A673 (cell line): Measurements from ENCODE around the gene IL23R. TPM values are rescaled to one million over a fixed set of nuclear protein-coding genes. Genes with fewer than 3 reads are reported as not detected.

Source experiments
- BruUV-seq: library from RNA; stranded (reverse); fragments of 400-500 nt; replicated peaks from 2 replicates; lab custom pipeline; 2021; lab: Mats Ljungman, UMichigan
- CTCF ChIA-PET: fragments of 300-600 bp; sonication (Branson Sonifier 250); formaldehyde crosslinking; loops from one replicate; lab custom pipeline; 2022; ENCODE audit warnings: antibody characterized with exemption; lab: Charles Lee
- POLR2A ChIA-PET: fragments of 300-600 bp; sonication (Branson Sonifier 250); formaldehyde crosslinking; loops from one replicate; lab custom pipeline; 2022; ENCODE audit warnings: antibody characterized with exemption; ENCODE audit not compliant: low non-redundant PET; lab: Charles Lee
- DNase-seq: peaks from one replicate; pipeline ENCODE4 v3.0.0-alpha.2; 2015; ENCODE audit warnings: low spot score
- H3K27ac ChIP-seq: fragments of 200-600 bp; sonication (generic); 2 replicates; pipeline ENCODE4 v1.5.1; 2016; ENCODE audit warnings: mixed run types, low read depth, mild to moderate bottlenecking, mixed read lengths, antibody characterized with exemption, low read length; ENCODE audit not compliant: poor library complexity, severe bottlenecking
- H3K27me3 ChIP-seq: fragments of 200-600 bp; sonication (generic); replicated peaks from 2 replicates; pipeline ENCODE4 v1.6.1; 2017; ENCODE audit warnings: mixed run types, low read depth, mild to moderate bottlenecking, mixed read lengths, antibody characterized with exemption, low read length; ENCODE audit not compliant: insufficient read depth, poor library complexity
- H3K36me3 ChIP-seq: fragments of 200-600 bp; sonication (generic); 2 replicates; pipeline ENCODE4 v1.6.1; 2016; ENCODE audit warnings: mixed run types, mild to moderate bottlenecking, mixed read lengths, antibody characterized with exemption, low read length; ENCODE audit not compliant: insufficient read depth, poor library complexity, severe bottlenecking
- H3K4me1 ChIP-seq: fragments of 200-600 bp; sonication (generic); 2 replicates; pipeline ENCODE4 v1.6.1; 2017; ENCODE audit warnings: mixed run types, mild to moderate bottlenecking, mixed read lengths, antibody characterized with exemption, low read length; ENCODE audit not compliant: insufficient read depth, poor library complexity, severe bottlenecking
- H3K4me3 ChIP-seq: fragments of 200-600 bp; sonication (generic); 2 replicates; pipeline ENCODE4 v1.5.1; 2016; ENCODE audit warnings: low read depth, mixed run types, mild to moderate bottlenecking, mixed read lengths, low read length; ENCODE audit not compliant: poor library complexity, severe bottlenecking
- H3K9me3 ChIP-seq: fragments of 200-600 bp; sonication (generic); 2 replicates; pipeline ENCODE4 v1.6.1; 2016; ENCODE audit warnings: mixed run types, low read depth, mild to moderate bottlenecking, mixed read lengths, antibody characterized with exemption, low read length; ENCODE audit not compliant: poor library complexity, severe bottlenecking
- CTCF ChIP-seq: fragments of 300-800, 200-600 bp; sonication (generic); conservative IDR thresholded peaks from 2 replicates; pipeline ENCODE4 v1.5.1; 2017; ENCODE audit warnings: low read depth, mild to moderate bottlenecking, antibody characterized with exemption, low read length, moderate library complexity, mixed read lengths
- EZH2 ChIP-seq: fragments of 200-600 bp; sonication (generic); IDR thresholded peaks from 2 replicates; pipeline ENCODE4 v1.6.1; 2017; ENCODE audit warnings: borderline replicate concordance, low read depth, mild to moderate bottlenecking, mixed read lengths, antibody characterized with exemption, low read length; ENCODE audit not compliant: poor library complexity, severe bottlenecking
- intact Hi-C: fragments of 100-400 bp; cut with micrococcal nuclease; formaldehyde crosslinking; loops from one replicate; pipeline ENCODE4 v1.10.0; 2022; ENCODE audit not compliant: unreplicated experiment
- total RNA-seq: library from RNA; stranded (reverse); gene quantifications from 2 replicates; pipeline ENCODE4 v1.2.3, GENCODE V29; 2021

IL23R gene
- total RNA-seq, 1 experiment from 2014 or later = not detected

- no peaks in the 10 kb centered on the region for H3K9me3 ChIP-seq
- no peaks in the 10 kb centered on the region for H3K27me3 ChIP-seq
- H3K36me3 ChIP-seq = no peaks in the 10 kb centered on the region
- no TSS peak for BruUV-seq
- POLR2A ChIA-PET = no interaction called here
- H3K4me1 ChIP-seq = no peaks in the 10 kb centered on the region
- intact Hi-C loops = no loop called here
- no peak overlapping the region for H3K27ac ChIP-seq
- no peak for TF ChIP-seq CTCF
- no peak for TF ChIP-seq EZH2
- CTCF ChIA-PET = interaction anchor here (0.6 kb wide), 1 partner anchor 293 kb away, joined by 3 read pairs; no protein-coding TSS in a partner anchor
- H3K4me3 ChIP-seq = no peak overlapping the region
- no peak for DNase-seq
These were observed 43.3 kb downstream of the IL23R start for GRCh38 chr1:67209521-67209920.

GRCh38 chr1:67211589-67212563 lies 45.6 kb downstream of the IL23R start:
- POLR2A ChIA-PET = no interaction called here
- no peaks in the 10 kb centered on the region for H3K36me3 ChIP-seq
- H3K4me1 ChIP-seq = no peaks in the 10 kb centered on the region
- H3K27me3 ChIP-seq = no peaks in the 10 kb centered on the region
- intact Hi-C loops = loop anchor here (5.0 kb wide), 3 partner anchors 215 to 445 kb away; no protein-coding TSS in a partner anchor
- no peak overlapping the region for H3K4me3 ChIP-seq
- CTCF ChIA-PET = interaction anchor here (0.7 to 2.0 kb wide), 11 partner anchors 13 to 447 kb away, joined by 3 to 12 read pairs (median 4); no protein-coding TSS in a partner anchor
- TF ChIP-seq EZH2 = no peak
- peak; percentile 66 for TF ChIP-seq CTCF
- DNase-seq = peak; percentile 46
- BruUV-seq = no TSS peak
- no peak overlapping the region for H3K27ac ChIP-seq
- H3K9me3 ChIP-seq = no peaks in the 10 kb centered on the region

- Histone ChIP-seq H3K4me3 (no peak overlapping the region), H3K36me3 (no peaks in the 10 kb centered on the region), H3K27ac (no peak overlapping the region), H3K9me3 (no peaks in the 10 kb centered on the region), H3K27me3 (no peaks in the 10 kb centered on the region), H3K4me1 (no peaks in the 10 kb centered on the region)
- intact Hi-C loops = loop anchor here (5.0 kb wide), 3 partner anchors 216 to 446 kb away; no protein-coding TSS in a partner anchor
- DNase-seq = peak; percentile 63
- TF ChIP-seq EZH2 = no peak
- peak; percentile 71 for TF ChIP-seq CTCF
- ChIA-PET CTCF (interaction anchor here (0.5 to 2.5 kb wide), 7 partner anchors 16 to 288 kb away, joined by 3 to 23 read pairs (median 4); no protein-coding TSS in a partner anchor), POLR2A (interaction anchor here (0.6 kb wide), 1 partner anchor 439 kb away, joined by 3 read pairs; no protein-coding TSS in a partner anchor)
- BruUV-seq = no TSS peak
These were observed 46.9 kb downstream of the IL23R start for GRCh38 chr1:67213164-67213563.
